ENCODE measurements around the gene GPR22.

GPR22 gene

GRCh38 chr7:107446988-107447387 is 22.9 kb upstream of the GPR22 start:
- no peak for DNase-seq
- no peak overlapping the region for H2AFZ ChIP-seq (ENCODE audit: low read depth, low read length)
- no peaks in the 10 kb centered on the region for H4K20me1 ChIP-seq (ENCODE audit: insufficient read depth, low read length)
- TF ChIP-seq EZH2 (IDR thresholded peaks at IDR 0.05; ENCODE audit: borderline replicate concordance, low read depth, low read length, severe bottlenecking) (no peak), CTCF (IDR thresholded peaks at IDR 0.05; ENCODE audit: borderline replicate concordance, extremely low read depth, low read length, poor library complexity, severe bottlenecking) (no peak)
- no peak overlapping the region for H3K27ac ChIP-seq (ENCODE audit: low read length)
- H3K4me3 ChIP-seq (ENCODE audit: low read depth in 1 of 2, low read length in 2 of 2): no peak overlapping the region
- H3K9me3 ChIP-seq (ENCODE audit: insufficient read depth, low read length, severe bottlenecking): no peaks in the 10 kb centered on the region
- H3K4me2 ChIP-seq (ENCODE audit: insufficient read depth, low read length): no peak overlapping the region
- H3K79me2 ChIP-seq (ENCODE audit: insufficient read depth, low read length): no peaks in the 10 kb centered on the region
- no peaks in the 10 kb centered on the region for H3K4me1 ChIP-seq (ENCODE audit: insufficient read depth, low read length)
- no peak overlapping the region for H3K9ac ChIP-seq (ENCODE audit: low read depth, low read length)
- H3K36me3 ChIP-seq (ENCODE audit: insufficient read depth, low read length): 0 out of 2 replicates have a peak, but pooled peaks cover 2% of the 10 kb centered on the region
- H3K27me3 ChIP-seq (ENCODE audit: insufficient read depth, low read length, poor library complexity): no peaks in the 10 kb centered on the region
- no peak for ATAC-seq (ENCODE audit: insufficient read depth, low read depth)

- ATAC-seq (ENCODE audit: insufficient read depth, low read depth) (no peak), DNase-seq (no peak)
- Histone ChIP-seq H4K20me1 (ENCODE audit: insufficient read depth, low read length) (no peaks in the 10 kb centered on the region), H3K4me2 (ENCODE audit: insufficient read depth, low read length) (no peak overlapping the region), H3K27ac (ENCODE audit: low read length) (no peak overlapping the region), H3K4me1 (ENCODE audit: insufficient read depth, low read length) (no peaks in the 10 kb centered on the region), H3K36me3 (ENCODE audit: insufficient read depth, low read length) (no peaks in the 10 kb centered on the region; the same call in 1 of the 2 replicates), H3K9me3 (ENCODE audit: insufficient read depth, low read length, severe bottlenecking) (no peaks in the 10 kb centered on the region), H2AFZ (ENCODE audit: low read depth, low read length) (no peak overlapping the region), H3K9ac (ENCODE audit: low read depth, low read length) (no peak overlapping the region), H3K4me3 (ENCODE audit: low read depth in 1 of 2, low read length in 2 of 2) (no peak overlapping the region), H3K27me3 (ENCODE audit: insufficient read depth, low read length, poor library complexity) (no peaks in the 10 kb centered on the region), H3K79me2 (ENCODE audit: insufficient read depth, low read length) (no peaks in the 10 kb centered on the region)
- TF ChIP-seq EZH2 (IDR thresholded peaks at IDR 0.05; ENCODE audit: borderline replicate concordance, low read depth, low read length, severe bottlenecking): no peak
- TF ChIP-seq CTCF (IDR thresholded peaks at IDR 0.05; ENCODE audit: borderline replicate concordance, extremely low read depth, low read length, poor library complexity, severe bottlenecking): no peak
Observed at GRCh38 chr7:107450970-107451369, 18.9 kb upstream of the GPR22 start.

- Histone ChIP-seq H2AFZ (ENCODE audit: low read depth, low read length) (no peak overlapping the region), H3K9ac (ENCODE audit: low read depth, low read length) (no peak overlapping the region), H3K9me3 (ENCODE audit: insufficient read depth, low read length, severe bottlenecking) (no peaks in the 10 kb centered on the region), H3K79me2 (ENCODE audit: insufficient read depth, low read length) (no peaks in the 10 kb centered on the region), H3K4me1 (ENCODE audit: insufficient read depth, low read length) (no peaks in the 10 kb centered on the region), H3K27ac (ENCODE audit: low read length) (no peak overlapping the region), H4K20me1 (ENCODE audit: insufficient read depth, low read length) (no peaks in the 10 kb centered on the region), H3K36me3 (ENCODE audit: insufficient read depth, low read length) (peaks cover 5% of the 10 kb centered on the region; the same call in 1 of the 2 replicates), H3K27me3 (ENCODE audit: insufficient read depth, low read length, poor library complexity) (no peaks in the 10 kb centered on the region), H3K4me2 (ENCODE audit: insufficient read depth, low read length) (no peak overlapping the region), H3K4me3 (ENCODE audit: low read depth in 1 of 2, low read length in 2 of 2) (no peak overlapping the region)
- TF ChIP-seq EZH2 (IDR thresholded peaks at IDR 0.05; ENCODE audit: borderline replicate concordance, low read depth, low read length, severe bottlenecking) (no peak), CTCF (IDR thresholded peaks at IDR 0.05; ENCODE audit: borderline replicate concordance, extremely low read depth, low read length, poor library complexity, severe bottlenecking) (no peak)
- no peak for DNase-seq
- ATAC-seq (ENCODE audit: insufficient read depth, low read depth): no peak
Observed at GRCh38 chr7:107453388-107453787, 16.5 kb upstream of the GPR22 start.
